Suprapubic skin (tissue), 4 donors: Measurements from ENCODE around the gene ELMO1. TPM values are rescaled to one million over a fixed set of nuclear protein-coding genes. Genes with fewer than 3 reads are reported as not detected.
A peak's percentile ranks its signal among the peaks of the same experiment; 100 is the strongest.

ENCODE experiments used
- DNase-seq, 2 donors: peaks; one replicate each; pipeline ENCODE4 v3.0.0-alpha.2; 2019; ENCODE audit warnings: low spot score in 2 of 2
- H3K27ac ChIP-seq: fragments of 200-600 bp; sonication (generic); one replicate; pipeline ENCODE4 v1.5.1; 2019
- H3K27me3 ChIP-seq: fragments of 200-600 bp; sonication (generic); one replicate; pipeline ENCODE4 v1.5.1; 2019
- H3K36me3 ChIP-seq: fragments of 200-600 bp; sonication (generic); one replicate; pipeline ENCODE4 v1.5.1; 2019
- H3K4me1 ChIP-seq: fragments of 200-600 bp; sonication (generic); one replicate; pipeline ENCODE4 v1.5.1; 2019
- H3K4me3 ChIP-seq: fragments of 200-600 bp; sonication (generic); one replicate; pipeline ENCODE4 v1.5.1; 2019; ENCODE audit warnings: mild to moderate bottlenecking
- H3K9me3 ChIP-seq: fragments of 200-600 bp; sonication (generic); one replicate; pipeline ENCODE4 v1.5.1; 2019
- CTCF ChIP-seq, 2 donors: fragments of 200-600 bp in 1 of 2; fragments of 450-650 bp in 1 of 2; sonication (generic) in 1 of 2; IDR thresholded peaks; one replicate each; pipeline ENCODE4 v1.5.1; 2016 to 2019; ENCODE audit warnings: antibody characterized with exemption in 2 of 2, mild to moderate bottlenecking in 1 of 2, moderate library complexity in 1 of 2
- EP300 ChIP-seq: sonication (generic); formaldehyde crosslinking; IDR thresholded peaks from one replicate; pipeline ENCODE4 v1.6.1; 2017; ENCODE audit warnings: antibody characterized with exemption
- POLR2A ChIP-seq, 2 donors: fragments of 450-650 bp; IDR thresholded peaks; one replicate each; pipeline ENCODE4 v1.6.1; 2017; ENCODE audit warnings: antibody characterized with exemption in 2 of 2, mild to moderate bottlenecking in 2 of 2, moderate library complexity in 2 of 2
- POLR2AphosphoS5 ChIP-seq, 3 donors: sonication (generic); formaldehyde crosslinking; IDR thresholded peaks; one replicate each; pipeline ENCODE4 v1.6.1; 2017; ENCODE audit warnings: antibody characterized with exemption in 3 of 3
- WGBS: methylation state at CpG from one replicate; pipeline ENCODE4 v1.1.5; 2018; 5-methylcytosine and 5-hydroxymethylcytosine counted together
- total RNA-seq, 4 donors: library from RNA; depleted of rRNA; stranded (reverse); fragments of >200 nt; gene quantifications; one replicate each; pipeline ENCODE4 v1.1.0, GENCODE V29; 2016

ELMO1 gene
- total RNA-seq, 4 donors from 2014 or later, result 9.8 to 49.6 (median 22.2) TPM

- H3K4me3 ChIP-seq, result no peak overlapping the region
- H3K36me3 ChIP-seq, result no peaks in the 10 kb centered on the region
- no peaks in the 10 kb centered on the region for H3K9me3 ChIP-seq
- H3K4me1 ChIP-seq, result peaks cover 19% of the 10 kb centered on the region
- no peaks in the 10 kb centered on the region for H3K27me3 ChIP-seq
- TF ChIP-seq POLR2A (IDR thresholded peaks at IDR 0.05) (no peak), CTCF (IDR thresholded peaks at IDR 0.05) (no peak), POLR2AphosphoS5 (IDR thresholded peaks at IDR 0.05) (no peak), EP300 (no peak)
- H3K27ac ChIP-seq, result peak overlapping the region; percentile 27
- WGBS, result 93% methylated on average over 8 of the region's 8 CpGs
- DNase-seq, result no peak
These were observed 415.5 kb downstream of the ELMO1 start for GRCh38 chr7:37033141-37033540.

GRCh38 chr7:37032258-37032601 lies 416.4 kb downstream of the ELMO1 start:
- Histone ChIP-seq H3K4me3 (no peak overlapping the region), H3K27me3 (no peaks in the 10 kb centered on the region), H3K4me1 (peaks cover 19% of the 10 kb centered on the region), H3K9me3 (no peaks in the 10 kb centered on the region), H3K27ac (peak overlapping the region; percentile 27), H3K36me3 (no peaks in the 10 kb centered on the region)
- WGBS, result 89% methylated on average over 4 of the region's 4 CpGs
- TF ChIP-seq POLR2AphosphoS5 (IDR thresholded peaks at IDR 0.05) (no peak), EP300 (no peak), POLR2A (IDR thresholded peaks at IDR 0.05) (no peak), CTCF (IDR thresholded peaks at IDR 0.05) (no peak)
- DNase-seq, result no peak

GRCh38 chr7:37031571-37032257 lies 416.9 kb downstream of the ELMO1 start:
- Histone ChIP-seq H3K4me1 (peaks cover 19% of the 10 kb centered on the region), H3K27ac (peak overlapping the region; percentile 27), H3K9me3 (no peaks in the 10 kb centered on the region), H3K4me3 (no peak overlapping the region), H3K36me3 (no peaks in the 10 kb centered on the region), H3K27me3 (no peaks in the 10 kb centered on the region)
- WGBS, result 12% methylated on average over 9 of the region's 9 CpGs
- DNase-seq, result peak; percentile 80 to 83
- TF ChIP-seq POLR2AphosphoS5 (IDR thresholded peaks at IDR 0.05) (peak; percentile 42 to 84 (median 44)), CTCF (IDR thresholded peaks at IDR 0.05) (no peak), POLR2A (IDR thresholded peaks at IDR 0.05) (no peak)

GRCh38 chr7:37028909-37029440 lies 419.7 kb downstream of the ELMO1 start:
- DNase-seq, result no peak
- Histone ChIP-seq H3K27me3 (no peaks in the 10 kb centered on the region), H3K27ac (no peak overlapping the region), H3K4me3 (no peak overlapping the region), H3K36me3 (no peaks in the 10 kb centered on the region), H3K4me1 (peaks cover 19% of the 10 kb centered on the region), H3K9me3 (no peaks in the 10 kb centered on the region)
- TF ChIP-seq CTCF (IDR thresholded peaks at IDR 0.05), result no peak
- no peak for TF ChIP-seq POLR2A (IDR thresholded peaks at IDR 0.05)
- no peak for TF ChIP-seq EP300
- no peak for TF ChIP-seq POLR2AphosphoS5 (IDR thresholded peaks at IDR 0.05)
- 88% methylated on average over 5 of the region's 5 CpGs for WGBS

GRCh38 chr7:37027557-37028341 lies 420.9 kb downstream of the ELMO1 start:
- WGBS, result 93% methylated on average over 6 of the region's 6 CpGs
- no peak for DNase-seq
- H3K27ac ChIP-seq, result no peak overlapping the region
- no peaks in the 10 kb centered on the region for H3K9me3 ChIP-seq
- no peaks in the 10 kb centered on the region for H3K27me3 ChIP-seq
- H3K4me1 ChIP-seq, result peaks cover 18% of the 10 kb centered on the region
- TF ChIP-seq CTCF (IDR thresholded peaks at IDR 0.05), result no peak
- TF ChIP-seq EP300, result no peak
- no peak for TF ChIP-seq POLR2AphosphoS5 (IDR thresholded peaks at IDR 0.05)
- no peak for TF ChIP-seq POLR2A (IDR thresholded peaks at IDR 0.05)
- no peak overlapping the region for H3K4me3 ChIP-seq
- H3K36me3 ChIP-seq, result no peaks in the 10 kb centered on the region
